Measurements from ENCODE around the gene MRPL43.

Gene MRPL43

DNA sequence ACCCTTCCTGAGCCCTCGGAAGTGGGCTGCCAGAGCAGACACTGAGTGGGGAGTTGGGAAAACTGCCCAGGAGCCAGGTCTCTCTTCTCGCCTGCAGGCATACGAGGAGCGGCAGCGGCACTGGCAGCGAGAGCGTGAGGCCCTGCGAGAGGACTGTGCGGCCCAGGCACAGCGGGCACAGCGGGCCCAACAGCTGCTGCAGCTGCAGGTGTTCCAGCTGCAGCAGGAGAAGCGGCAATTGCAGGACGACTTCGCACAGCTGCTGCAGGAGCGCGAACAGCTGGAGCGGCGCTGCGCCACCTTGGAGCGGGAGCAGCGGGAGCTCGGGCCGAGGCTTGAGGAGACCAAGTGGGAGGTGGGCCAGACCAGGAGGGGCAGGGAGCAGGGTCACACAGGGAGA lies 18.1 kb upstream of the MRPL43 start:
- no peak overlapping the region for H3K9ac ChIP-seq (ENCODE audit: low read length in 5 of 5)
- no peaks in the 10 kb centered on the region for H3K9me3 ChIP-seq (ENCODE audit: control insufficient read depth in 5 of 5, low read length in 5 of 5)
- H3K27ac ChIP-seq (ENCODE audit: low read depth, low read length): peak overlapping the region; percentile 41
- H3K4me3 ChIP-seq (ENCODE audit: low read depth in 1 of 5, low read length in 5 of 5): no peak overlapping the region
- peaks cover 0 to 52% (median 45%) of the 10 kb centered on the region in 5 donors for H3K36me3 ChIP-seq (ENCODE audit: control insufficient read depth in 5 of 5, insufficient read depth in 5 of 5, low read length in 5 of 5)
- no peaks in the 10 kb centered on the region for H3K27me3 ChIP-seq (ENCODE audit: control insufficient read depth in 5 of 5, insufficient read depth in 4 of 5, low read length in 5 of 5)
- H3K4me1 ChIP-seq (ENCODE audit: control insufficient read depth in 5 of 5, insufficient read depth in 5 of 5, low read length in 5 of 5): peaks cover 15 to 67% (median 51%) of the 10 kb centered on the region in 5 donors

DNA sequence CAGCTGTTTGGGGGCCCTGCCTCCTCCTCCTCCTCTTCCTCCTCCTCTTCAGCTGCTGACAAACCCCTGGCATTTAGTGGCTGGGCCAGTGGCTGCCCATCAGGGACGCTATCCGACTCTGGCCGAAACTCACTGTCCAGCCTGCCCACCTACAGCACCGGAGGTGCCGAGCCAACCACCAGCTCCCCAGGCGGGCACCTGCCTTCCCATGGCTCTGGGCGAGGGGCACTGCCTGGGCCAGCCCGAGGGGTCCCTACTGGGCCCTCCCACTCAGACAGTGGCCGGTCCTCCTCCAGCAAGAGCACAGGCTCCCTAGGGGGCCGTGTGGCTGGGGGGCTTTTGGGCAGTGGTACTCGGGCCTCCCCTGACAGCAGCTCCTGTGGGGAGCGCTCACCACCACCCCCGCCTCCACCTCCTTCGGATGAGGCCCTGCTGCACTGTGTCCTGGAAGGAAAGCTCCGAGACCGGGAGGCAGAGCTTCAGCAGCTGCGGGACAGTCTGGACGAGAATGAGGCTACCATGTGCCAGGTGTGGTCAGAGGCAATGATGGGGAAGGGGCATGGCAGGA lies 16.4 kb upstream of the MRPL43 start:
- H3K9ac ChIP-seq (ENCODE audit: low read length in 5 of 5): peak overlapping the region in 1 of 5 donors; percentile 36
- H3K27me3 ChIP-seq (ENCODE audit: control insufficient read depth in 5 of 5, insufficient read depth in 4 of 5, low read length in 5 of 5): no peaks in the 10 kb centered on the region
- H3K27ac ChIP-seq (ENCODE audit: low read depth, low read length): peak overlapping the region; percentile 70
- H3K4me1 ChIP-seq (ENCODE audit: control insufficient read depth in 5 of 5, insufficient read depth in 5 of 5, low read length in 5 of 5): peaks cover 17 to 71% (median 59%) of the 10 kb centered on the region in 5 donors
- no peaks in the 10 kb centered on the region for H3K9me3 ChIP-seq (ENCODE audit: control insufficient read depth in 5 of 5, low read length in 5 of 5)
- H3K4me3 ChIP-seq (ENCODE audit: low read depth in 1 of 5, low read length in 5 of 5): no peak overlapping the region
- peaks cover 0 to 52% (median 45%) of the 10 kb centered on the region in 5 donors for H3K36me3 ChIP-seq (ENCODE audit: control insufficient read depth in 5 of 5, insufficient read depth in 5 of 5, low read length in 5 of 5)

DNA sequence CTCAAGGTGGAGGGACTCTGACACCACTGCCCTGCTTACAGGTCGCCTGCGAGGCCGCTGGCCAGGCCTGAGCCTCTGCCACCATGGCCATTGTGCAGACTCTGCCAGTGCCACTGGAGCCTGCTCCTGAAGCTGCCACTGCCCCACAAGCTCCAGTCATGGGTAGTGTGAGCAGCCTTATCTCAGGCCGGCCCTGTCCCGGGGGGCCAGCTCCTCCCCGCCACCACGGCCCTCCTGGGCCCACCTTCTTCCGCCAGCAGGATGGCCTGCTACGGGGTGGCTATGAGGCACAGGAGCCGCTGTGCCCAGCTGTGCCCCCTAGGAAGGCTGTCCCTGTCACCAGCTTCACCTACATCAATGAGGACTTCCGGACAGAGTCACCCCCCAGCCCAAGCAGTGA lies 15.2 kb upstream of the MRPL43 start:
- Histone ChIP-seq H3K36me3 (ENCODE audit: control insufficient read depth in 5 of 5, insufficient read depth in 5 of 5, low read length in 5 of 5) (peaks cover 0 to 52% (median 44%) of the 10 kb centered on the region in 5 donors), H3K4me3 (ENCODE audit: low read depth in 1 of 5, low read length in 5 of 5) (peak overlapping the region in 3 of 5 donors; percentile 91 to 93 (median 93)), H3K27me3 (ENCODE audit: control insufficient read depth in 5 of 5, insufficient read depth in 4 of 5, low read length in 5 of 5) (no peaks in the 10 kb centered on the region), H3K27ac (ENCODE audit: low read depth, low read length) (peak overlapping the region; percentile 99), H3K9me3 (ENCODE audit: control insufficient read depth in 5 of 5, low read length in 5 of 5) (no peaks in the 10 kb centered on the region), H3K4me1 (ENCODE audit: control insufficient read depth in 5 of 5, insufficient read depth in 5 of 5, low read length in 5 of 5) (peaks cover 16 to 82% (median 70%) of the 10 kb centered on the region in 5 donors), H3K9ac (ENCODE audit: low read length in 5 of 5) (peak overlapping the region in 4 of 5 donors; percentile 53 to 99 (median 98))

DNA sequence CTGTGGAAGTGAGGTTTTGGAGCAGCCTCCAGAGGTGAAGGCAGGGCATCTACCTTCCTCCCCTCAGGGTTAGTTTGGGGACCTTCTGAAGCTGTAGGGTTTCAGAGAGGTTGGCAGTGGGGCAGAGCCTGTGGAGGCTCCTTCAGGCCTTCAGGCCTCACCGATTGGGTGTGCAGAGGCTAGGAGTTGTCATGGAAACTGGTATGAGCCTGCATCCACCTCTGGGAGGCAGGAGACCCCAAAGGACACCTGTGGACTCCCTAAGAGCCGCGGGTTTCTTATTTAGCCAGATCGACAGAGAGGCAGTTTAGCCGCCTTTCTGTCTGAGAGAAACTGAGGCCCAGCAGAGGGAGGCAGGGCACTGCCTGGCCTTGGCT lies 14.3 kb upstream of the MRPL43 start:
- peak overlapping the region; percentile 10 to 97 (median 93) for H3K4me3 ChIP-seq (ENCODE audit: low read depth in 1 of 5, low read length in 5 of 5)
- no peaks in the 10 kb centered on the region for H3K9me3 ChIP-seq (ENCODE audit: control insufficient read depth in 5 of 5, low read length in 5 of 5)
- no peaks in the 10 kb centered on the region for H3K27me3 ChIP-seq (ENCODE audit: control insufficient read depth in 5 of 5, insufficient read depth in 4 of 5, low read length in 5 of 5)
- H3K9ac ChIP-seq (ENCODE audit: low read length in 5 of 5): peak overlapping the region; percentile 53 to 99 (median 98)
- H3K36me3 ChIP-seq (ENCODE audit: control insufficient read depth in 5 of 5, insufficient read depth in 5 of 5, low read length in 5 of 5): peaks cover 0 to 44% (median 36%) of the 10 kb centered on the region in 5 donors
- peaks cover 16 to 80% (median 75%) of the 10 kb centered on the region in 5 donors for H3K4me1 ChIP-seq (ENCODE audit: control insufficient read depth in 5 of 5, insufficient read depth in 5 of 5, low read length in 5 of 5)
- H3K27ac ChIP-seq (ENCODE audit: low read depth, low read length): peak overlapping the region; percentile 99

DNA sequence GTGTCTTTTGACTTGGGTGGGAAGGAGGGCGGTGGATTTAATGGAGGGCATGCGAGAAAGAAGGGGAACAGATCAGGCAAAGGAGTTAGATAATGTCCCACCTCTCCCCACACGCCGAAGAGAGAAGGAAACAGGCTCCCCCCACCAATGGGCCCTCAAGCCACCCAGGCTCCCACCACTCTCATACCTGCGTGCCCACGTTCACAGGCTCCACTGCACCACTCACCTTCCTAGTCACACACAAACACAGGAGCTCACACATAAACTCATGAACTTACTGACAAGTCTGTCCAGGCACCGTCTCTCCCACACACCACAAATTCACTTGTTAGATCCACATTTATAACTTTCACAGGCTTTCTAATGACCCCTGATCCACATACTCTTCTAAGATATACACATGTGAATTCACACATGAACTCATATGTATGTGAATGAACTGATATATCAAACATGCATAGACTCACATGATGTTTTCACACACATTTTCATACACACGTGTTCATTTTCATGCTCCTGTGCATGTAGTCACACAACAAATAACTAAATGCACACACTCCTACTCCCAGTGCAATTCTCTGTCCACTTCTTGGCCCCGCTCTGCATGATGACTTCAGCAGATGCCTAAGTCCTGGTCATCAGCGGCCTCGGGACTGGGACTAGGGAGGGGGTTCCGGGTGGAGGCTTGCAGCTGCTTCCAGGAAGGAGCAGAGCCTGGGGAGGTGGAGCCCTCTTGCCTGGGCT lies 13.8 kb upstream of the MRPL43 start:
- Histone ChIP-seq H3K27me3 (ENCODE audit: control insufficient read depth in 5 of 5, insufficient read depth in 4 of 5, low read length in 5 of 5) (no peaks in the 10 kb centered on the region), H3K9ac (ENCODE audit: low read length in 5 of 5) (peak overlapping the region; percentile 93 to 99 (median 98)), H3K27ac (ENCODE audit: low read depth, low read length) (peak overlapping the region; percentile 99), H3K4me1 (ENCODE audit: control insufficient read depth in 5 of 5, insufficient read depth in 5 of 5, low read length in 5 of 5) (peaks cover 16 to 85% (median 80%) of the 10 kb centered on the region in 5 donors), H3K9me3 (ENCODE audit: control insufficient read depth in 5 of 5, low read length in 5 of 5) (no peaks in the 10 kb centered on the region), H3K4me3 (ENCODE audit: low read depth in 1 of 5, low read length in 5 of 5) (peak overlapping the region; percentile 91 to 97 (median 93)), H3K36me3 (ENCODE audit: control insufficient read depth in 5 of 5, insufficient read depth in 5 of 5, low read length in 5 of 5) (peaks cover 0 to 38% (median 31%) of the 10 kb centered on the region in 5 donors)

DNA sequence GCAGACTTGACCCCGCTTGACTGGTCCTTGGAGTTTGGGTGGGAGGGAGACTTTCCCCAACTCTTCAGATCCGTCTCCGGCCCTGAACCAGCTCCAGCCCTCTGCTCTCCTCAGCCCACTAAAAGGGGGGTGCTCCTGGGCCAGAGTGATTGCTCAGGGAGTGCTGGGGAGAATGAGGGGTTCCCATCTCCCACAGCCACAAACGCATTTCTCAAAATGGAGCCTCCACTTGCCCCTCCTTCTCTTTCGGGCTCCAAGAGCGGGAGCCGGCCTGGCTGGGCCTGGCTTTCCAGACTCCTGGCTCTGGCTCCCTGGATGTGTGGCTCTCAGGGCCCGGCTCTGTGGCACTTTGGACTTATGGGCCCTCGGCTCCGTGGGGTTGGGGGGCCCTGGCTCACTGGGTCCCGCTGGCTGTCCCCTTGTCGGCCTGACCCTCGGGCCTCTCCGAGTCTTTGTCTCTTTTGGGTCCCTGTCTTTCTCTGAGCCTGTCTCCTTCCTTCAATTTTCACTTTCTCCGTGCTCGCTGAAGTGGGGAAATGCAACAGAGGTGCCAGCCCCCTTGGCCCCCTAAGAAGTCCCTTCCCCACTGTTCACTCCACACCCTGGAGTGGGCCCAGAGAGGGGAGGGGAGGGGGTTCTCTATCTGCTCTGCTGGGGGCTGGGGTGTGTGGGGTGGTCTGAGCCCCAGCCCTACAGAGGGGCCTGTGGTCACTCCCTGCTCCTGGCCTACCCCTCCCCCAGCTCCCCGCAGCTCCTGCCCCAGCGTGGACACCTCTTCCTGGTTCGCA lies 13.0 kb upstream of the MRPL43 start:
- H3K9me3 ChIP-seq (ENCODE audit: control insufficient read depth in 5 of 5, low read length in 5 of 5): no peaks in the 10 kb centered on the region
- H3K36me3 ChIP-seq (ENCODE audit: control insufficient read depth in 5 of 5, insufficient read depth in 5 of 5, low read length in 5 of 5): peaks cover 0 to 30% (median 24%) of the 10 kb centered on the region in 5 donors
- H3K27ac ChIP-seq (ENCODE audit: low read depth, low read length): peak overlapping the region; percentile 99
- H3K4me3 ChIP-seq (ENCODE audit: low read depth in 1 of 5, low read length in 5 of 5): peak overlapping the region; percentile 91 to 97 (median 93)
- H3K4me1 ChIP-seq (ENCODE audit: control insufficient read depth in 5 of 5, insufficient read depth in 5 of 5, low read length in 5 of 5): peaks cover 16 to 82% (median 74%) of the 10 kb centered on the region in 5 donors
- peak overlapping the region; percentile 93 to 99 (median 98) for H3K9ac ChIP-seq (ENCODE audit: low read length in 5 of 5)
- no peaks in the 10 kb centered on the region for H3K27me3 ChIP-seq (ENCODE audit: control insufficient read depth in 5 of 5, insufficient read depth in 4 of 5, low read length in 5 of 5)

DNA sequence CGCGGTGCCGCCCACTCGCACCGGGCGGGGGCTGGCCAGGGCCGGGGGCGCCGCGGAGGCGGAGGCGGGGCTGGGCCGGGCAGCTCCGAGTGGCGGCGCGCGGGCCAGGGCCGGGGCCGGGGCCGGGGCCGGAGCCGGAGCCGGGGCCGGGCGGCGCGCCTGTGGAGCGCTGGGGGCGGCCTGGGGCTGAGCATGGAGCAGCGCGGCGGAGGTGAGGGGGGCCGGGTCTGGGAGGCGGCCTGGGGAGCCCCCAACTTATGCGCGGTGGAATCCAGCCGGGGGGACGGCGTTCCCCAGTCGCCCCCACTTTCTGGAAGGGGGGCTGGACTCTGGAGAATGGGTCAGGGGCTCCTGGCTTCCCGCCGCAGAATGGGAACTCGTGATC lies 12.4 kb upstream of the MRPL43 start, which contains the start of gene LZTS2:
Gene LZTS2, plus strand, starts transcription at position 67 of the 385 bp plus-strand sequence. CDS start 2,731 bp downstream, outside the sequence.
- Histone ChIP-seq H3K4me1 (ENCODE audit: control insufficient read depth in 5 of 5, insufficient read depth in 5 of 5, low read length in 5 of 5) (peaks cover 16 to 76% (median 68%) of the 10 kb centered on the region in 5 donors), H3K9me3 (ENCODE audit: control insufficient read depth in 5 of 5, low read length in 5 of 5) (no peaks in the 10 kb centered on the region), H3K27me3 (ENCODE audit: control insufficient read depth in 5 of 5, insufficient read depth in 4 of 5, low read length in 5 of 5) (no peaks in the 10 kb centered on the region), H3K36me3 (ENCODE audit: control insufficient read depth in 5 of 5, insufficient read depth in 5 of 5, low read length in 5 of 5) (peaks cover 0 to 25% (median 19%) of the 10 kb centered on the region in 5 donors), H3K27ac (ENCODE audit: low read depth, low read length) (peak within 1 kb of the TSS; percentile 99), H3K9ac (ENCODE audit: low read length in 5 of 5) (peak within 1 kb of the TSS; percentile 93 to 99 (median 98)), H3K4me3 (ENCODE audit: low read depth in 1 of 5, low read length in 5 of 5) (peak within 1 kb of the TSS; percentile 91 to 97 (median 93))

DNA sequence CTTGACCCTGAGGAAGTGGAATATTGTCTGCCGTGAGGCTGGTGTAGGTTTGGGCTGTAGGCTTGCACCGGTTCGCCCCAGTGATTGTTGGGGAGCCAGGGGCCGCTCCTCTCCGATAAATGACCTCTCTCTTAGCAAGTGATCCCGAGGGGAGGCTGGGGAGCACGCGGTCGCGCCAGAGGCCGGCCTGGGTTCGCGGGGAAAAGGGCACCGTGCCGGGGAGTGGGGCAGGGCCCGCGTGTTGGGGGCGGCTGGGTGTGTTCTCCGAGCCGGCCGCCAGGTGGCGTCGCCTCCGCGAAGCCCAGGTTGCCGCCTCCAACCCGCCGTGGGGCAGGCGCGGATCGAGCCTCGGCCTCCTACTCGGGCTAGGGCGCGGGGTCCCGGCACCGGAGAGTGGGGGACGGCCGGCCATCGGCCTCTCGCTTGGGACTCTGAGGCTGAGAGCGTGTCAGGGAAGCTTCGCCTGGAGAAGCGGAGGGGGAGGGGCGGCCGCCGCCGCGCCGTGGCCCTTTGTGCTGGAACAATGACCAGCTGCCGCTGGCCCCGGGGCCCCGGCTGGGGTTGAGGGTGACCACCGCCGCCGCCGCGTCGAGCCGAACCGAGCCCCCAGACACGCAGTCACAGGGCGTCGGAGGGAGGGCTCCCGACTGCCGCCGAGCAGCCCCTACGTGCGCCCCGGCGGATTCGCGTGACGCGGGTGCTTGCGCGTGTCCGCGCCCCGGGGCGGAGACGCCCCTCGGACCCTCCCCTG lies 11.9 kb upstream of the MRPL43 start:
- peaks cover 0 to 21% (median 18%) of the 10 kb centered on the region in 5 donors for H3K36me3 ChIP-seq (ENCODE audit: control insufficient read depth in 5 of 5, insufficient read depth in 5 of 5, low read length in 5 of 5)
- peak overlapping the region; percentile 91 for H3K27ac ChIP-seq (ENCODE audit: low read depth, low read length)
- H3K4me3 ChIP-seq (ENCODE audit: low read depth in 1 of 5, low read length in 5 of 5): peak overlapping the region; percentile 72 to 93 (median 88)
- no peaks in the 10 kb centered on the region for H3K27me3 ChIP-seq (ENCODE audit: control insufficient read depth in 5 of 5, insufficient read depth in 4 of 5, low read length in 5 of 5)
- peaks cover 16 to 72% (median 62%) of the 10 kb centered on the region in 5 donors for H3K4me1 ChIP-seq (ENCODE audit: control insufficient read depth in 5 of 5, insufficient read depth in 5 of 5, low read length in 5 of 5)
- H3K9ac ChIP-seq (ENCODE audit: low read length in 5 of 5): peak overlapping the region; percentile 69 to 99 (median 92)
- no peaks in the 10 kb centered on the region for H3K9me3 ChIP-seq (ENCODE audit: control insufficient read depth in 5 of 5, low read length in 5 of 5)
